Aorta (tissue), 5 donors: ENCODE data around the gene EN1. TPM values are rescaled to one million over a fixed set of nuclear protein-coding genes. Genes with fewer than 3 reads are reported as not detected.
A peak's percentile ranks its signal among the peaks of the same experiment; 100 is the strongest.

ENCODE experiments used
- ATAC-seq: fragments of 200-7000 bp; cut with Tn5 transposase; one replicate; pipeline ENCODE4 v1.9.1; 2022; ENCODE audit warnings: moderate library complexity; ENCODE audit not compliant: low FRiP score
- DNase-seq, 2 donors: peaks; one replicate each; pipeline ENCODE4 v3.0.0-alpha.2; 2020
- H3K27ac ChIP-seq, 2 donors: one replicate each; pipeline ENCODE4 v1.5.1; 2013; ENCODE audit warnings: low read length in 2 of 2, mild to moderate bottlenecking in 2 of 2, moderate library complexity in 2 of 2, control low read depth in 1 of 2, inconsistent platforms in 1 of 2, low read depth in 1 of 2
- H3K27me3 ChIP-seq, 2 donors: one replicate each; pipeline ENCODE4 v1.6.1; 2013; ENCODE audit warnings: control low read depth in 1 of 2, low read length in 1 of 2, mild to moderate bottlenecking in 1 of 2, moderate library complexity in 1 of 2; ENCODE audit not compliant: insufficient read depth in 2 of 2, control insufficient read depth in 1 of 2
- H3K36me3 ChIP-seq, 2 donors: one replicate each; pipeline ENCODE4 v1.6.1; 2013; ENCODE audit warnings: control low read depth in 1 of 2, low read length in 1 of 2, mild to moderate bottlenecking in 1 of 2; ENCODE audit not compliant: insufficient read depth in 2 of 2, control insufficient read depth in 1 of 2
- H3K4me1 ChIP-seq, 2 donors: one replicate each; pipeline ENCODE4 v1.6.1; 2013; ENCODE audit warnings: low read length in 2 of 2, control low read depth in 1 of 2, mild to moderate bottlenecking in 1 of 2, moderate library complexity in 1 of 2; ENCODE audit not compliant: insufficient read depth in 2 of 2, control insufficient read depth in 1 of 2
- H3K4me3 ChIP-seq, 2 donors: one replicate each; pipeline ENCODE4 v1.5.1; 2013; ENCODE audit warnings: low read length in 2 of 2, control low read depth in 1 of 2, mild to moderate bottlenecking in 1 of 2
- H3K9me3 ChIP-seq: one replicate; pipeline ENCODE4 v1.6.1; 2013; ENCODE audit warnings: mild to moderate bottlenecking, low read length; ENCODE audit not compliant: control insufficient read depth
- WGBS, 2 donors: extraction: QIAGEN DNeasy Blood & Tissue Kit; methylation state at CpG; one replicate each; pipeline ENCODE4 v1.1.7; 2013; 5-methylcytosine and 5-hydroxymethylcytosine counted together
- intact Hi-C, 2 donors: fragments of 100-400 bp; cut with DNase I; formaldehyde crosslinking; loops; one replicate each; pipeline versions ENCODE4 v1.14.2 to v1.15.0; 2022
- long read RNA-seq, 2 donors: library from polyadenylated mRNA; unstranded; transcript quantifications; one replicate each; pipeline ENCODE4 v2.0.0, GENCODE V29; 2020 to 2021
- polyA plus RNA-seq, 2 donors: library from polyadenylated mRNA; stranded (reverse); fragments of 200-250 nt; gene quantifications; one replicate each; pipeline ENCODE4 v1.2.3, GENCODE V29; 2013
- total RNA-seq, 2 donors: library from RNA; stranded (reverse); fragmentation: NEBNext Ultra II Directional; extraction: Animal tissue kit (Norgen Biotek cat#: 25700); gene quantifications; one replicate each; pipeline ENCODE4 v1.2.1, GENCODE V29; 2021
- donor health status: healthy with polysubstance abuse.
- donor health status: Bipolar disorder and iron deficiency.
- donor health status: DM: no; HTN: no; CAD: no.
- donor health status: DM: no; HTN: no; CAD: no.
- donor health status: DM: yes; HTN: yes; CAD: no.

EN1 gene
- not detected for total RNA-seq
- polyA plus RNA-seq, result not detected
- long read RNA-seq, donor 1, result 0 reads
- long read RNA-seq, donor 2, result 0 reads

- Histone ChIP-seq H3K9me3 (no peaks in the 10 kb centered on the region), H3K4me1 (no peaks in the 10 kb centered on the region), H3K36me3 (no peaks in the 10 kb centered on the region), H3K27ac (no peak within 1 kb of the TSS), H3K27me3 (no peaks in the 10 kb centered on the region), H3K4me3 (peak within 1 kb of the TSS; percentile 15 to 41)
- WGBS, 2 donors, result 2 to 3% methylated on average over 32 to 64 of the region's 64 CpGs
- ATAC-seq (no peak), DNase-seq (no peak)
- intact Hi-C loops, result no loop called here
Measured at GRCh38 chr2:118846953-118847761, at the start of gene EN1. EN1 (minus strand) TSS chr2:118847648; CDS start chr2:118847167, 481 bp downstream.

DNA sequence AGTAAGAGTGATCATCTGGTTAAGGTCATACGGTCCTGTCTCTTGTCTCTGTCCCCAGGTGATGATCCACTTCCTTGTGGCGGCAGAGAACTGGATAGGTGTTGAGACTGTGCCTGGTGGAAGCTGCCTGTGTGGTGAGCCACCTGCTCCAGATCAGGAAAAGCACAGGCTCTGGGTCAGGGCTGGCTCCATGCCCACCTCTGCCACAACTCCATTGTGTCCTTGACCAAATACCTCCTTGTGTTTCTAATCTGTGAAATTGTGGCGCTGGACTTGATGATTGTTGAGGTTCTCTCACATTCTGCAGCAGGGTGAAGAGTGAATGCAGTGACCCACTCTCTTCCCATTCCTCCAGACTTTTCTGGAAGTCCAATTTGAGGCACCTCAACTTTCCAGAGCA, 45.7 kb upstream of the EN1 start:
- no peak overlapping the region for H3K27ac ChIP-seq
- no peaks in the 10 kb centered on the region for H3K27me3 ChIP-seq
- intact Hi-C loops, result no loop called here
- H3K4me3 ChIP-seq, result no peak overlapping the region
- H3K9me3 ChIP-seq, result peaks cover 4% of the 10 kb centered on the region
- no peaks in the 10 kb centered on the region for H3K4me1 ChIP-seq
- no peaks in the 10 kb centered on the region for H3K36me3 ChIP-seq
- DNase-seq (no peak), ATAC-seq (no peak)
- 90 to 91% methylated on average over 3 of the region's 3 CpGs for WGBS, 2 donors

DNA sequence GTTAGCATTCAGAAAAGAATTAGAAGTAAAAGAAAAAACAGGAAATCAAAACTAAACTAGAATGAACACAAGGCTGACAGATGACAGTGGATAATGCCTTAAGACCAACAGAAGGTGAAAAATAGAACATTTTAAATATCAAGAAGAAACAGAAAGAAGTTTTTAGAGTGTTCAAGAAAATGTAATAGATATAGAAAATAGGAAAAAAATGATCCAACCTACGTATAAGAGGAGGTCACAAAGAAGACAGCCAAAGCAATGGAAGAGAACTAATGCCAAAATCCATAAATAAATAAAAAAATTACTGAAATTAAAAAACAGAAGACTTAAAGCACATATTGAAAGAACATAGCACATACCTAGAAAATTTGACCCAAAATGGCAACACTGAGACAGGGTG, 42.5 kb upstream of the EN1 start:
- H3K4me1 ChIP-seq, result no peaks in the 10 kb centered on the region
- no peaks in the 10 kb centered on the region for H3K27me3 ChIP-seq
- H3K36me3 ChIP-seq, result no peaks in the 10 kb centered on the region
- intact Hi-C loops, result no loop called here
- no peak for ATAC-seq
- 61 to 66% methylated on average over 1 of the region's 1 CpG for WGBS, 2 donors
- peaks cover 4% of the 10 kb centered on the region for H3K9me3 ChIP-seq
- DNase-seq, result no peak
- no peak overlapping the region for H3K4me3 ChIP-seq
- no peak overlapping the region for H3K27ac ChIP-seq

DNA sequence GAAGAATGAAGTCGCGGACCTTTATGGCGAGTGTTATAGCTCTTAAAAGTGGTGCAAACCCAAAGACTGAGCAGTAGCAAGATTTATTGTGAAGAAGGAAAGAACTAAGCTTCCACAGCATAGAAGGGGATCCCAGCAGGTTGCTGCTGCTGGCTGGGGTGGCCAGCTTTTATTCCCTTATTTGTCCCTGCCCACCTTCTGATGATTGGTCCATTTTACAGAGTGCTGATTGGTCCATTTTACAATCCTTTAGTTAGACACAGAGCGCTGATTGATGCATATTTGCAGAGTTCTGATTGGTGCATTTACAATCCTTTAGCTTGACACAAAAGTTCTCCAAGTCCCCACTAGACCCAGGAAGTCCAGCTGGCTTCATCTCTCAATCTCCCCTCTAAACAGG, 36.3 kb upstream of the EN1 start:
- H3K4me3 ChIP-seq, result no peak overlapping the region
- DNase-seq (no peak), ATAC-seq (no peak)
- H3K27ac ChIP-seq, result no peak overlapping the region
- H3K27me3 ChIP-seq, result no peaks in the 10 kb centered on the region
- intact Hi-C loops, result loop anchor here (2.0 to 5.0 kb wide), 2 partner anchors 407 to 409 kb away; no protein-coding TSS in a partner anchor
- 94 to 96% methylated on average over 4 of the region's 4 CpGs for WGBS, 2 donors
- no peaks in the 10 kb centered on the region for H3K4me1 ChIP-seq
- no peaks in the 10 kb centered on the region for H3K9me3 ChIP-seq
- no peaks in the 10 kb centered on the region for H3K36me3 ChIP-seq

- H3K27me3 ChIP-seq, result peaks cover 0 to 4% of the 10 kb centered on the region in 2 donors
- ATAC-seq (peak; percentile 76), DNase-seq (peak; percentile 71 to 76)
- no peak overlapping the region for H3K27ac ChIP-seq
- H3K4me1 ChIP-seq, result no peaks in the 10 kb centered on the region
- H3K4me3 ChIP-seq, result no peak overlapping the region
- no peaks in the 10 kb centered on the region for H3K36me3 ChIP-seq
- 20 to 24% methylated on average over 17 of the region's 17 CpGs for WGBS, 2 donors
- H3K9me3 ChIP-seq, result peaks cover 2% of the 10 kb centered on the region
- intact Hi-C loops, result loop anchor here (2.0 to 5.0 kb wide), 2 partner anchors 408 to 409 kb away; no protein-coding TSS in a partner anchor
Measured at GRCh38 chr2:118882693-118883336, 35.4 kb upstream of the EN1 start.

DNA sequence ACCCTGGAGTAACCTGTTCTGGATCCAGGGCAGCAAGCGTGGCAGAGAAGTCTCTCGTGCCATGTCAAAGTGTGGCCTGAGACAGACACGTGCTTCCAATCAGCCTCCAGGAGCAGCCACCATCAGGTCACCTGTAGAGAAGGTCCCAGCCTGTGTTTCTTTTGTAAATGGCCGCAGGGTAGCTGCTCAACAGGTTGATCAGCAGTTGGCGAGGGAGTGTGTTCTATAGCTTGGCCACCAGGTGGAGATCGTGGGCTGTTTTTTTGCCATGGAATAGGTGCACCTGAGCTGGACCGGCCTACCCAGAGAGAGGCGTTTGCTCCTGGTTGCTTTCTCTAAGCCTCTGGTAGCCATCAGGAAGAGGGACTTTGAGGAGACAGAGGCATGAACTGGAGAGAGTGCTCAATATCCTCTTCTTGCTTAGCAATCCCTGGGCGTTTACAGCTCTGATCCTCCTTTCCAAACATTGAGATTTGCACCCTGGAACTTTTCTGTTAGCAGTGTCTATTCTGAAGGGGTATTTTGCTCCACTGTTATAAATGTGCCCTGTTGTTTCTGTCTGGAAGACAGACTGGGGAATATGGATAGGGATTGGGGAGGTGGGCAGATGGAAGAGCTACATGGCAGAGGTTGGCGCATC, 34.2 kb upstream of the EN1 start:
- ATAC-seq, result peak; percentile 81
- 13 to 15% methylated on average over 10 of the region's 10 CpGs for WGBS, 2 donors
- DNase-seq, result peak in 1 of 2 donors; percentile 50
- no peaks in the 10 kb centered on the region for H3K36me3 ChIP-seq
- H3K4me1 ChIP-seq, result no peaks in the 10 kb centered on the region
- no peak overlapping the region for H3K27ac ChIP-seq
- H3K4me3 ChIP-seq, result no peak overlapping the region
- intact Hi-C loops, result loop anchor here (2.0 to 5.0 kb wide), 2 partner anchors 409 to 411 kb away; no protein-coding TSS in a partner anchor
- peaks cover 2% of the 10 kb centered on the region for H3K9me3 ChIP-seq
- H3K27me3 ChIP-seq, result peaks cover 0 to 4% of the 10 kb centered on the region in 2 donors

DNA sequence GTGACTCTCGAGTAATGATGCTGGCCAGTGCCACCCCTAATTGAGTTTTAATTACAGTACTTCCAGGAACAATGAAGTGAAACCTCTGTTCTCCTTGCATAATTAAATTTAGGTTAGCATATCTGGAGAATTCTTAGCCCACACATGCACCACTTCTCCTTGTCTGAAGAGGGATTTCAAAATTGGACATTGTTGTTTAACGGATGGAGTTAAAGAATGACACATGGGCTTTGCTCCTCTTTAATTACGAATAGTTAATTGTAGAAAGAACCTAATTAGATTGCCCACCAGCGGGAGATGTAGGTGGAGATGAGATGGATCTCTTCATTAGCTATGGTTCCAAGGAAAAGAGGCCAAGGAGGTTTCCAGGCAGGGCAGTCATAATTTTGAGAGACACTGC, 33.1 kb upstream of the EN1 start:
- Histone ChIP-seq H3K27ac (no peak overlapping the region), H3K36me3 (no peaks in the 10 kb centered on the region), H3K4me1 (no peaks in the 10 kb centered on the region), H3K4me3 (no peak overlapping the region), H3K27me3 (peaks cover 0 to 4% of the 10 kb centered on the region in 2 donors), H3K9me3 (peaks cover 2% of the 10 kb centered on the region)
- WGBS, 2 donors, result 72 to 76% methylated on average over 4 of the region's 4 CpGs
- ATAC-seq (no peak), DNase-seq (no peak)
- intact Hi-C loops, result loop anchor here in 1 of 2 donors (5.0 kb wide), 1 partner anchor 412 kb away; no protein-coding TSS in a partner anchor

DNA sequence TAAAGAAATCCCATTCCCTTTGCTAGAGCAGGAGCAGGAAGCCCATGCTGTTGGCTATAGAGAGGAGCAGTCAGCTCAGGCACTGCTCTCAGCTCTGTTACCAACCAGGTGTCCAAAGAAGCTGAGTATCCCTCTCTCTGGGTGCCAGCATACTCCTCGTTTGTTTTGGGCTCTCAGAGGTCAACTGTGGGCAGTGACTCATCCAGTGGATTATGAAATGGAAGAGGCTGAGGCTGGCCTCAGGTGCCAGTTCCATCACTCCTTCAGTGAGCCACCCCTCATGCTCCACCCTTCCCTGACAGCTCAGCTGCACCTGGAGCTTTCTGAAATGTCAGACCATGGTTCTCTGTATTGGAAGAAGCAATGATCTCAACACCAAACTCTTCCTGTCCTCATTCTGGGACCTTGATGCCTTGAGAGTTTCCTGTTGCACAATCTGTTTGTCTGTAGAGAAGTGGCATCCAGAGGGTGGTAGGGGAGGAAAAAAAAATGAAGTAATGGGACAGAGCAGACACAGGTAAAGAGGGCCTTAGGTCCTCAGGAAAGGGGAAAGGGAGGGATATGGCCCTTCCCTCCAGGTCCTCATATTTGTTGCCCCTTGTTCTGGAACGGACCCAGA, 31.2 kb upstream of the EN1 start:
- no peak for ATAC-seq
- no peak for DNase-seq
- H3K36me3 ChIP-seq, result no peaks in the 10 kb centered on the region
- H3K27ac ChIP-seq, result no peak overlapping the region
- H3K4me1 ChIP-seq, result no peaks in the 10 kb centered on the region
- peaks cover 2% of the 10 kb centered on the region for H3K9me3 ChIP-seq
- 47% methylated on average over 2 of the region's 2 CpGs for WGBS, 2 donors
- peaks cover 0 to 4% of the 10 kb centered on the region in 2 donors for H3K27me3 ChIP-seq
- no peak overlapping the region for H3K4me3 ChIP-seq
- intact Hi-C loops, result no loop called here
